Thymus (tissue), 11 donors: ENCODE measurements around the gene KCNA10. TPM values are rescaled to one million over a fixed set of nuclear protein-coding genes. Genes with fewer than 3 reads are reported as not detected.

Source experiments
- DNase-seq, 9 donors: peaks; one replicate each; pipeline ENCODE4 v3.0.0-alpha.2; 2013; ENCODE audit warnings: low spot score in 9 of 9, low read depth in 6 of 9, missing footprints in 1 of 9
- H3K27ac ChIP-seq, 2 donors: one replicate each; pipeline ENCODE4 v1.5.1; 2013; ENCODE audit warnings: control low read depth in 1 of 2, low read depth in 1 of 2, low read length in 1 of 2, mild to moderate bottlenecking in 1 of 2, moderate library complexity in 1 of 2
- H3K27me3 ChIP-seq, 2 donors: one replicate each; pipeline ENCODE4 v1.5.1; 2013; ENCODE audit warnings: low read length in 1 of 2; ENCODE audit not compliant: control insufficient read depth in 2 of 2, insufficient read depth in 1 of 2
- H3K36me3 ChIP-seq, 2 donors: one replicate each; pipeline ENCODE4 v1.5.1; 2013; ENCODE audit warnings: low read length in 1 of 2, mild to moderate bottlenecking in 1 of 2, moderate library complexity in 1 of 2; ENCODE audit not compliant: control insufficient read depth in 2 of 2, insufficient read depth in 2 of 2
- H3K4me1 ChIP-seq, 2 donors: one replicate each; pipeline ENCODE4 v1.5.1; 2013; ENCODE audit warnings: low read length in 2 of 2; ENCODE audit not compliant: control insufficient read depth in 2 of 2, insufficient read depth in 2 of 2
- H3K4me3 ChIP-seq, 2 donors: one replicate each; pipeline ENCODE4 v1.5.1; 2013; ENCODE audit warnings: low read length in 2 of 2, control low read depth in 1 of 2, mild to moderate bottlenecking in 1 of 2
- H3K9me3 ChIP-seq, 2 donors: one replicate each; pipeline ENCODE4 v1.5.1; 2013; ENCODE audit warnings: low read length in 1 of 2, mild to moderate bottlenecking in 1 of 2; ENCODE audit not compliant: control insufficient read depth in 2 of 2, insufficient read depth in 1 of 2
- WGBS: extraction: QIAGEN DNeasy Blood & Tissue Kit; methylation state at CpG from one replicate; pipeline ENCODE4 v1.1.7; 2013; 5-methylcytosine and 5-hydroxymethylcytosine counted together
- polyA plus RNA-seq: library from polyadenylated mRNA; stranded (reverse); fragments of 200-250 nt; gene quantifications from one replicate; pipeline ENCODE4 v1.2.3, GENCODE V29; 2013
- total RNA-seq: library from RNA; stranded (reverse); fragments of 120-200 nt; gene quantifications from one replicate; pipeline ENCODE4 v1.2.4, GENCODE V29; 2013
- donor health status: healthy.

Gene KCNA10
- total and polyA plus RNA-seq, 2 donors = 0.05 TPM

- Histone ChIP-seq H3K27me3 (no peaks in the 10 kb centered on the region), H3K36me3 (no peaks in the 10 kb centered on the region), H3K9me3 (no peaks in the 10 kb centered on the region), H3K4me1 (peaks cover 3 to 49% of the 10 kb centered on the region in 2 donors), H3K4me3 (no peak overlapping the region), H3K27ac (no peak overlapping the region)
- no peak for DNase-seq
- 63% methylated on average over 3 of the region's 3 CpGs for WGBS
Measured at GRCh38 chr1:110488867-110489266, 30.1 kb downstream of the KCNA10 start.

- DNase-seq = peak in 3 of 9 donors; percentile 41 to 71 (median 61)
- H3K36me3 ChIP-seq = no peaks in the 10 kb centered on the region
- WGBS = 64% methylated on average over 12 of the region's 12 CpGs
- no peak overlapping the region for H3K4me3 ChIP-seq
- no peaks in the 10 kb centered on the region for H3K9me3 ChIP-seq
- H3K27me3 ChIP-seq = peaks cover 0 to 2% of the 10 kb centered on the region in 2 donors
- peaks cover 4 to 54% of the 10 kb centered on the region in 2 donors for H3K4me1 ChIP-seq
- peak overlapping the region in 1 of 2 donors; percentile 41 for H3K27ac ChIP-seq
Measured at GRCh38 chr1:110488161-110488560, 30.8 kb downstream of the KCNA10 start.

GRCh38 chr1:110487726-110488125 is 31.2 kb downstream of the KCNA10 start:
- H3K27me3 ChIP-seq = peaks cover 0 to 6% of the 10 kb centered on the region in 2 donors
- H3K9me3 ChIP-seq = no peaks in the 10 kb centered on the region
- peaks cover 5 to 58% of the 10 kb centered on the region in 2 donors for H3K4me1 ChIP-seq
- peak overlapping the region in 1 of 2 donors; percentile 41 for H3K27ac ChIP-seq
- no peaks in the 10 kb centered on the region for H3K36me3 ChIP-seq
- 89% methylated on average over 8 of the region's 8 CpGs for WGBS
- DNase-seq = no peak
- no peak overlapping the region for H3K4me3 ChIP-seq

- Histone ChIP-seq H3K4me3 (no peak overlapping the region), H3K9me3 (no peaks in the 10 kb centered on the region), H3K36me3 (no peaks in the 10 kb centered on the region), H3K27me3 (peaks cover 0 to 6% of the 10 kb centered on the region in 2 donors), H3K27ac (no peak overlapping the region), H3K4me1 (peaks cover 5 to 55% of the 10 kb centered on the region in 2 donors)
- DNase-seq = no peak
- WGBS = 92% methylated on average over 2 of the region's 2 CpGs
Measured at GRCh38 chr1:110485725-110486124, 33.2 kb downstream of the KCNA10 start.

GRCh38 chr1:110484801-110485200 is 34.2 kb downstream of the KCNA10 start:
- Histone ChIP-seq H3K27ac (no peak overlapping the region), H3K27me3 (peaks cover 0 to 6% of the 10 kb centered on the region in 2 donors), H3K9me3 (no peaks in the 10 kb centered on the region), H3K4me3 (no peak overlapping the region), H3K4me1 (peaks cover 2 to 46% of the 10 kb centered on the region in 2 donors), H3K36me3 (no peaks in the 10 kb centered on the region)
- 96% methylated on average over 12 of the region's 12 CpGs for WGBS
- DNase-seq = no peak

- no peak overlapping the region for H3K4me3 ChIP-seq
- peak in 1 of 9 donors; percentile 34 for DNase-seq
- 82% methylated on average over 9 of the region's 9 CpGs for WGBS
- no peaks in the 10 kb centered on the region for H3K36me3 ChIP-seq
- H3K27me3 ChIP-seq = peaks cover 0 to 6% of the 10 kb centered on the region in 2 donors
- peaks cover 2 to 31% of the 10 kb centered on the region in 2 donors for H3K4me1 ChIP-seq
- no peaks in the 10 kb centered on the region for H3K9me3 ChIP-seq
- no peak overlapping the region for H3K27ac ChIP-seq
Measured at GRCh38 chr1:110483308-110483685, 35.7 kb downstream of the KCNA10 start.

GRCh38 chr1:110482662-110483307 is 36.2 kb downstream of the KCNA10 start:
- WGBS = 43% methylated on average over 18 of the region's 18 CpGs
- H3K27ac ChIP-seq = no peak overlapping the region
- peaks cover 0 to 6% of the 10 kb centered on the region in 2 donors for H3K27me3 ChIP-seq
- no peaks in the 10 kb centered on the region for H3K9me3 ChIP-seq
- no peak overlapping the region for H3K4me3 ChIP-seq
- H3K36me3 ChIP-seq = no peaks in the 10 kb centered on the region
- peaks cover 2 to 26% of the 10 kb centered on the region in 2 donors for H3K4me1 ChIP-seq
- peak in 2 of 9 donors; percentile 10 to 34 for DNase-seq

- Histone ChIP-seq H3K36me3 (no peaks in the 10 kb centered on the region), H3K4me3 (no peak overlapping the region), H3K4me1 (peaks cover 2 to 19% of the 10 kb centered on the region in 2 donors), H3K27me3 (peaks cover 0 to 6% of the 10 kb centered on the region in 2 donors), H3K9me3 (no peaks in the 10 kb centered on the region), H3K27ac (no peak overlapping the region)
- no peak for DNase-seq
- 76% methylated on average over 12 of the region's 12 CpGs for WGBS
Measured at GRCh38 chr1:110481968-110482623, 36.9 kb downstream of the KCNA10 start.

- Histone ChIP-seq H3K4me3 (no peak overlapping the region), H3K27me3 (peaks cover 0 to 6% of the 10 kb centered on the region in 2 donors), H3K27ac (no peak overlapping the region), H3K36me3 (no peaks in the 10 kb centered on the region), H3K4me1 (peaks cover 2 to 18% of the 10 kb centered on the region in 2 donors), H3K9me3 (no peaks in the 10 kb centered on the region)
- no peak for DNase-seq
- WGBS = 84% methylated on average over 4 of the region's 4 CpGs
Measured at GRCh38 chr1:110480356-110481096, 38.4 kb downstream of the KCNA10 start.
